ENCODE results near the gene PDE7B.

Gene PDE7B

DNA sequence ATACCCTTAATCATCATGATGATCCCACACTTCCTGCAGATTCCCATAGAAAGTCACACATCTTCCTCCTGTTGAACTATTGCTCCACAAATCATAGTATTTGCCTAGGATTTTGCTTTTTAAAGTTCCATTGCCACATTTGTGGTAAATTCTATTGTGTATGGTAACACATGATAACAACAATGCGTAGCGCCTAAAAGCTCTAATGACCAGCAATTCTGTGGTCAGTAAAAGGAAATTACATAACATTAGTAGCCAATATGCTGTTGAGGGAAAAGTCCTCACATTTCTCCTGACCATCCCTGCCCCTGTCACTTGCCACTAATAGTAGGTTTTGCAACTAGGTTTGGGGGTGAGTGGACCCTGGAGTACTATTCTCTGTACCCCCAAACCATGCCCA lies 31.8 kb upstream of the PDE7B start:
- TF ChIP-seq POLR2AphosphoS5 (IDR thresholded peaks at IDR 0.05; ENCODE audit: low read depth, low read length) (no peak), SIN3A (IDR thresholded peaks at IDR 0.05; ENCODE audit: borderline replicate concordance, insufficient read depth, low read length) (no peak), TAF1 (IDR thresholded peaks at IDR 0.05; ENCODE audit: borderline replicate concordance, insufficient read depth, low read length) (no peak), FOXP2 (optimal IDR thresholded peaks at IDR 0.05; ENCODE audit: borderline replicate concordance, extremely low read depth, extremely low read length, insufficient read depth) (no peak)
- TF ChIP-seq, protein P1, sequence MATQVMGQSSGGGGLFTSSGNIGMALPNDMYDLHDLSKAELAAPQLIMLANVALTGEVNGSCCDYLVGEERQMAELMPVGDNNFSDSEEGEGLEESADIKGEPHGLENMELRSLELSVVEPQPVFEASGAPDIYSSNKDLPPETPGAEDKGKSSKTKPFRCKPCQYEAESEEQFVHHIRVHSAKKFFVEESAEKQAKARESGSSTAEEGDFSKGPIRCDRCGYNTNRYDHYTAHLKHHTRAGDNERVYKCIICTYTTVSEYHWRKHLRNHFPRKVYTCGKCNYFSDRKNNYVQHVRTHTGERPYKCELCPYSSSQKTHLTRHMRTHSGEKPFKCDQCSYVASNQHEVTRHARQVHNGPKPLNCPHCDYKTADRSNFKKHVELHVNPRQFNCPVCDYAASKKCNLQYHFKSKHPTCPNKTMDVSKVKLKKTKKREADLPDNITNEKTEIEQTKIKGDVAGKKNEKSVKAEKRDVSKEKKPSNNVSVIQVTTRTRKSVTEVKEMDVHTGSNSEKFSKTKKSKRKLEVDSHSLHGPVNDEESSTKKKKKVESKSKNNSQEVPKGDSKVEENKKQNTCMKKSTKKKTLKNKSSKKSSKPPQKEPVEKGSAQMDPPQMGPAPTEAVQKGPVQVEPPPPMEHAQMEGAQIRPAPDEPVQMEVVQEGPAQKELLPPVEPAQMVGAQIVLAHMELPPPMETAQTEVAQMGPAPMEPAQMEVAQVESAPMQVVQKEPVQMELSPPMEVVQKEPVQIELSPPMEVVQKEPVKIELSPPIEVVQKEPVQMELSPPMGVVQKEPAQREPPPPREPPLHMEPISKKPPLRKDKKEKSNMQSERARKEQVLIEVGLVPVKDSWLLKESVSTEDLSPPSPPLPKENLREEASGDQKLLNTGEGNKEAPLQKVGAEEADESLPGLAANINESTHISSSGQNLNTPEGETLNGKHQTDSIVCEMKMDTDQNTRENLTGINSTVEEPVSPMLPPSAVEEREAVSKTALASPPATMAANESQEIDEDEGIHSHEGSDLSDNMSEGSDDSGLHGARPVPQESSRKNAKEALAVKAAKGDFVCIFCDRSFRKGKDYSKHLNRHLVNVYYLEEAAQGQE (IDR thresholded peaks at IDR 0.05; ENCODE audit: insufficient read depth in 1 of 2, low read depth in 2 of 2, low read length in 2 of 2): no peak

DNA sequence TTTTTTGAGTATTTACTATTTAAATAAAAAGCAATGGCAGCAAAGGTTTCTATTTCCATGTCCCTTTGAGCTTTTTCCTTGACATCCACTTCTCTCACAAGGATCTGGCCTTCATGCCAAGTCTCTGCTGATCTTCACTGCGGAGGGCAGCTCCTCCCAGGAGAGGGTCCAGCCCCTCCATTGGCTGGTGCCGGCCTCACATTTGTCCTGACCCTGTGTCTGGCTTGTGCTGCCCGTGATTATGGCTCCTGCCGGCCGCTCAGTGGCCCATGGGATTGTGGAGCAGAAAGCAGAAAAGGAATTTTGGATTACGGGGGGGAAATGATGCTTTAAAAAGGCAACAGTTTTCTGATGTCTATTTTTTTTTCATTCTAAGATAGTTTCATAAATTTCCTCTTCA lies 31.2 kb upstream of the PDE7B start:
- TF ChIP-seq FOXP2 (optimal IDR thresholded peaks at IDR 0.05; ENCODE audit: borderline replicate concordance, extremely low read depth, extremely low read length, insufficient read depth): no peak
- no peak for TF ChIP-seq POLR2AphosphoS5 (IDR thresholded peaks at IDR 0.05; ENCODE audit: low read depth, low read length)
- no peak for TF ChIP-seq SIN3A (IDR thresholded peaks at IDR 0.05; ENCODE audit: borderline replicate concordance, insufficient read depth, low read length)
- no peak for TF ChIP-seq TAF1 (IDR thresholded peaks at IDR 0.05; ENCODE audit: borderline replicate concordance, insufficient read depth, low read length)
- TF ChIP-seq, protein P1 (IDR thresholded peaks at IDR 0.05; ENCODE audit: insufficient read depth in 1 of 2, low read depth in 2 of 2, low read length in 2 of 2): no peak

DNA sequence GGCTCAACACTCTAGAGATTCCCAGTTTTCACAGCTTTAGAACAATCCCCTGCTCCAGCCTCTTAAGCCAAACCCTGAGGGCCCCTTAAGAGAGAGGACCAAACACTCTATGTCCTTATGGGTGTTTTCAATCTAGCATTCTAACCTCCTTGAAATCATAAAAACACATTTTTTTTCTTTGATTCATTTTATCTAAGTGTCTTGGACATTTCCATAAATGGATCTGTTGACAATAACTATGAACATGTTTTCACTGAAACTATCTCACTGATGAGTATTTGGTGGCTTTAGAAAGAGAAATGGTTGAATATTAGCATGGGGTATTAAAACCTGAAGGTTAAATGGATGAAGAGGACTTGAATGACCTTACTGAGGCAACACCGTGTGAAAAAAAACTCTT lies 27.6 kb upstream of the PDE7B start:
- TF ChIP-seq FOXP2 (optimal IDR thresholded peaks at IDR 0.05; ENCODE audit: borderline replicate concordance, extremely low read depth, extremely low read length, insufficient read depth): no peak
- TF ChIP-seq, protein P1 (IDR thresholded peaks at IDR 0.05; ENCODE audit: insufficient read depth in 1 of 2, low read depth in 2 of 2, low read length in 2 of 2): no peak
- TF ChIP-seq POLR2AphosphoS5 (IDR thresholded peaks at IDR 0.05; ENCODE audit: low read depth, low read length): no peak
- TF ChIP-seq TAF1 (IDR thresholded peaks at IDR 0.05; ENCODE audit: borderline replicate concordance, insufficient read depth, low read length): no peak
- no peak for TF ChIP-seq SIN3A (IDR thresholded peaks at IDR 0.05; ENCODE audit: borderline replicate concordance, insufficient read depth, low read length)

DNA sequence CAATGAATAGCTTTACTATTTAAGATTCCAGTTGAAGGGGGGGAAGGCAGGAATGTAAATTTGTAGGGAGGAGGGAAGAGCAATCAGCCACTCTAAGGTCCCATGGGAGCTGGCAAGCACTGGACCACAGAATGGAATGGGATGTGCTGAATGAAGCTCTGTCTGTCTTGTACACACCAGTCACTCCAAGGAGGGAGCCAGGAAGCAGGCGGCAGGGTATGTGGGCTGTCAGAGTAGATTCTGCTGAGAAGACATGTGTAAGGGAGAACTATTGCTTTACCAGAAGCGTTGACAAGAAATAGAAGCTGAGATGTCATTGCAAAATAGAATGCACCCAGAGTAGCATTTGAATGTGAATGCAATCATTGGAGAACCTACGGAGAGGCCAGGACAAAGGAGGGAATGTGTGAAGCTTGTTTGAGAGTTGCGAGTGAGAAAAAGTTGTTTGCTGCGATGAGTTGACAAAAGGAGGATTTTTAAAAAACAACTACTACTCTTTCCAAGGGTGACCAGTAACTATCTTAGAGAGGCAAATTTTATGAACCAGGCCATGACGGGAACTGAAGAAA lies 25.2 kb upstream of the PDE7B start:
- TF ChIP-seq, protein P1 (IDR thresholded peaks at IDR 0.05; ENCODE audit: insufficient read depth in 1 of 2, low read depth in 2 of 2, low read length in 2 of 2): no peak
- no peak for TF ChIP-seq TAF1 (IDR thresholded peaks at IDR 0.05; ENCODE audit: borderline replicate concordance, insufficient read depth, low read length)
- TF ChIP-seq FOXP2 (optimal IDR thresholded peaks at IDR 0.05; ENCODE audit: borderline replicate concordance, extremely low read depth, extremely low read length, insufficient read depth): no peak
- TF ChIP-seq SIN3A (IDR thresholded peaks at IDR 0.05; ENCODE audit: borderline replicate concordance, insufficient read depth, low read length): no peak
- TF ChIP-seq POLR2AphosphoS5 (IDR thresholded peaks at IDR 0.05; ENCODE audit: low read depth, low read length): no peak

Measured in PFSK-1 (cell line).